Measurements from ENCODE around the gene TRIM34.

DNA sequence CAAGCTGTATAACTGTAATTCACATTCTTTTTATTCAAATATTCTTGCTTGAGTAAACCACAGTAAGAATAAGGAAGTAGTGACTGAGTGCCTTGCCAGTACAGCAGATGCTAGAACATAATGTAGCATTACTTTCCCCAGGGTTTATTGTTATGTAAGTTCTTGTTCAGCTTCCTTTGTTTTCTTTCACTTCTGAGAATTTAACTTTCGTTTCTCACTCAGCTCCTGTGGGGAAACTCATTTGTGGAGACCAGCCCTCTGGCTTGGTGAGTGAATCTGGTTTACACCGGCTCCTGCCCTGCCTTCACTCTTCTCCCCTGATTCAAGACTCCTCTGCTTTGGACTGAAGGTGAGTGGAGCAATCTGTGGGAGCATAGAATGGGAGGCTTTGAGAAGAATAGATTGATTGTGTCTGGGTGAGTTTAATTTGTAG is 64.8 kb downstream of the TRIM34 start, which contains the start of gene TRIM22:
- TF ChIP-seq CTCF (IDR thresholded peaks at IDR 0.05) (no peak), EZH2 (IDR thresholded peaks at IDR 0.05; ENCODE audit: borderline replicate concordance, insufficient read depth, low read depth, low read length, poor library complexity, severe bottlenecking) (no peak)
